Fibroblast of mammary gland (primary cell): ENCODE measurements around the gene IFNAR1.

Source experiments
- DNase-seq: peaks from one replicate; pipeline ENCODE4 v3.0.0-alpha.2; 2010; ENCODE audit warnings: low read depth
- H3K4me3 ChIP-seq: 2 replicates; pipeline ENCODE4 v1.5.1; 2011; ENCODE audit warnings: low read depth, mild to moderate bottlenecking, low read length, moderate library complexity; ENCODE audit not compliant: control insufficient read depth
- CTCF ChIP-seq: conservative IDR thresholded peaks from 2 replicates; pipeline ENCODE4 v1.5.1; 2011; ENCODE audit warnings: low read depth, low read length, inconsistent platforms; ENCODE audit not compliant: control insufficient read depth, insufficient read depth

The IFNAR1 gene

DNA sequence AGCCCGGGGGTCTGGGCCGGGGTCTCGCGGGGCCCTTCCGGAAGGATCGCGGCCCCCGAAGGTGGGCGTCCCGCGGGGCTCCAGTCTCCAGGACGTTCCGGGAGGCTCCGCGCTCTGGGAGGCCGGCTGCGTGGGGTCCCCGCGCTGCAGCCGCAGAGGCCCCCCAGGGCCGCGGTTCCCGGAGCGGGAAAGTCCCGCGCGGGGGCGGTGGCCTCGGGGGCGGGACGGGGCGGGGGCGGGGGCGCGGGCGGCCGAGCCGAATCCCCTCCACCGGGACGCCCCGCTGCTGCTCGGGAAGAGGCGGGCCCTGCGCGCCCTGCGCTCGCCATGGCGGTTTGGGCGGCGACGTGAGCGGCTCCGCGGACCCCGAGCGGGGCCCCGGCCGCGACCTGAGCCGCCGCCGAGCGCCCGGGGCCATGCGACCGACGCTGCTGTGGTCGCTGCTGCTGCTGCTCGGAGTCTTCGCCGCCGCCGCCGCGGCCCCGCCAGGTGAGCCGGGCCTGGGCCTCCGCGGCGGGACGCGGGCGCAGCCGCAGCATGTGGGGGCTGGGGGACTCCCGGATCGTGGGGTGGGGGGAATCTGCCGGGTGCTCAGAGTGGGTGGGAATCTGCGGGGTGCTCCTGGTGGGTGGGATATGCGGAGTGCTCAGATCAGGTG lies 78.5 kb downstream of the IFNAR1 start, which contains the start of gene IFNGR2:
Gene IFNGR2, plus strand, starts transcription at position 286 of the 658 bp plus-strand sequence. Its CDS starts 131 bp downstream, at position 417.
- DNase-seq, result no peak

DNA sequence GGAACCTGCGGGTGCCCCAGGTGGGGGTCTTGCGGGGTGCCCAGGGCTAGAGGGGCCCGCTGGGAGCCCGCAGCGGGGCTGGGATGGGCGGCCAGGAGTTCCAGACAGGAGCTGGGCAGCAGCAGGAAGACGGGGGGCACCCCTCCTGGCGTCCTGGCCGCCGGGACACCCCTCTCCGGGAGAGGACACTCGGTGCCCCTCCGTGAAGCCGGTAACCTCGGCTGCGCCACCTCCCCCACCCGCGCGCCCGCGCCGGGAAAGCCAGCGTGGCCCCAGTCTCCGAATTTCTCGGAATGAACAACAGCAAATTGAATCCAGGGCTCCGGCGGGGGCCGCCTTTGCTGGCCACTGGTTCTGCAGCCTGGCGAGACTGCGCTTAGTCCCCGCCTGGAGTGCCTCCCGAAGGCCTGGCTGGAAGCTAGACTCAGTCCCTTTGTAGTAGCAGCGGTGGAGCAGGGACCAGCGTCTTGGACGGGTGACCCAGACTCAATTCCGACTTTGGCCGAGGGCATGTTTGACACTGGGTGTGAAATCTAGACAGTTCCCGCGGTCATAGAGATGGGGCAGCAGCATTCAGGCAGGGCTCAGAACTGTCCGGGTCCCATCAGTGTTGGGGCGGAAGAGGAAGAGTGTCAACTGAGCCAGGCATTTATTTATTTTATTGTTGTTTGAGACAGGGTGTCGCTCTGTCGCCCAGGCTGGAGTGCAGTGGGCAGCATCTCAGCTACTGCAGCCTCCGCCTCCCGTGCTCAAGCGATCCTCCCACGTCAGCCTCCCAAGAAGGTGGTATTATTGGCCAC lies 79.2 kb downstream of the IFNAR1 start:
- H3K4me3 ChIP-seq, result peak overlapping the region; percentile 79
- DNase-seq, result peak; percentile 35
- TF ChIP-seq CTCF, result no peak

More for the DNA sequence above, 78.5 kb downstream of the IFNAR1 start, which contains the start of gene IFNGR2:
- H3K4me3 ChIP-seq, result peak within 1 kb of the TSS; percentile 79
- no peak for TF ChIP-seq CTCF

DNA sequence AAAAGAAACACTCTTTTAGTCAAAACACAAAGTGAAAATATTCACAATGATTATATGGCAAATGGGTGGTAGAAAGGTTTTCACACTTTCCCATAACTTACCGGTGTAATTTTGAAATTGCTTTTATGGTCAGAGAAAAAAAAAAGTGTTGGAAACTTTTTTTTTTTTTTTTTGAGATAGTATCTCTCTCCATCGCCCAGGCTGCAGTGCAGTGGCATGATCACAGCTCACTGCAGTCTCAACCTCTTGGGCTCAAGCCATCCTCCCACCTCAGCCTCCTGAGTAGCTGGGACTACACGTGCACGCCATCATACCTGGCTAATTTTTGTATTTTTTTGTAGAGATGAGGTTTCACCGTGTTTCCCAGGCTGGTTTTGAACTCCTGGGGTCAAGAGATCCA lies 81.7 kb downstream of the IFNAR1 start:
- TF ChIP-seq CTCF, result no peak
- H3K4me3 ChIP-seq, result no peak overlapping the region

More for the DNA sequence above, 81.7 kb downstream of the IFNAR1 start:
- no peak for DNase-seq
